Hepatocyte (in vitro differentiated cells): ENCODE results near the gene CORIN. TPM values are rescaled to one million over a fixed set of nuclear protein-coding genes. Genes with fewer than 3 reads are reported as not detected.

Source experiments
- DNase-seq: peaks from one replicate; pipeline ENCODE4 v3.0.0-alpha.2; 2016; ENCODE audit warnings: low spot score
- H2AFZ ChIP-seq: fragments of 200-600 bp; sonication (generic); 2 replicates; pipeline ENCODE4 v1.6.0; 2016; ENCODE audit warnings: antibody characterized with exemption, mild to moderate bottlenecking
- H3K27ac ChIP-seq: fragments of 200-600 bp; sonication (generic); 2 replicates; pipeline ENCODE4 v1.5.1; 2016; ENCODE audit warnings: mild to moderate bottlenecking
- H3K27me3 ChIP-seq: fragments of 200-600 bp; sonication (generic); 2 replicates; pipeline ENCODE4 v1.6.1; 2016
- H3K36me3 ChIP-seq: fragments of 200-600 bp; sonication (generic); replicated peaks from 2 replicates; pipeline ENCODE4 v1.5.1; 2016; ENCODE audit warnings: low read depth; ENCODE audit not compliant: insufficient read depth
- H3K4me1 ChIP-seq: fragments of 200-600 bp; sonication (generic); 2 replicates; pipeline ENCODE4 v1.5.1; 2016; ENCODE audit warnings: mild to moderate bottlenecking, moderate library complexity; ENCODE audit not compliant: insufficient read depth
- H3K4me2 ChIP-seq: fragments of 200-600 bp; sonication (generic); 2 replicates; pipeline ENCODE4 v1.6.0; 2016
- H3K4me3 ChIP-seq: fragments of 200-600 bp; sonication (generic); 2 replicates; pipeline ENCODE4 v1.5.1; 2016; ENCODE audit warnings: mild to moderate bottlenecking
- H3K79me2 ChIP-seq: fragments of 200-600 bp; sonication (generic); 2 replicates; pipeline ENCODE4 v1.6.0; 2017; ENCODE audit warnings: mild to moderate bottlenecking
- H3K9me2 ChIP-seq: fragments of 200-600 bp; sonication (generic); replicated peaks from 2 replicates; pipeline ENCODE4 v1.6.0; 2017; ENCODE audit warnings: mild to moderate bottlenecking; ENCODE audit not compliant: insufficient read depth
- H3K9me3 ChIP-seq: fragments of 200-600 bp; sonication (generic); 2 replicates; pipeline ENCODE4 v1.5.1; 2016; ENCODE audit warnings: low read depth, mild to moderate bottlenecking
- H4K20me1 ChIP-seq: fragments of 200-600 bp; sonication (generic); 2 replicates; pipeline ENCODE4 v1.6.0; 2016; ENCODE audit warnings: mild to moderate bottlenecking; ENCODE audit not compliant: insufficient read depth, poor library complexity, severe bottlenecking
- CTCF ChIP-seq: fragments of 200-600 bp; sonication (generic); IDR thresholded peaks from 2 replicates; pipeline ENCODE4 v1.5.1; 2016; ENCODE audit warnings: antibody characterized with exemption, mild to moderate bottlenecking; ENCODE audit not compliant: poor library complexity
- EZH2 ChIP-seq: fragments of 200-600 bp; sonication (generic); IDR thresholded peaks from 2 replicates; pipeline ENCODE4 v1.6.1; 2016; ENCODE audit warnings: antibody characterized with exemption, mild to moderate bottlenecking, borderline replicate concordance
- EZH2phosphoT487 ChIP-seq: fragments of 200-600 bp; sonication (generic); IDR thresholded peaks from one replicate; pipeline ENCODE4 v1.6.1; 2018; ENCODE audit warnings: antibody characterized with exemption, mild to moderate bottlenecking, low read depth, moderate library complexity; ENCODE audit not compliant: unreplicated experiment, severe bottlenecking
- WGBS: methylation state at CpG from one replicate; pipeline ENCODE4 v1.1.6; 2016; ENCODE audit warnings: low lambda C conversion rate; ENCODE audit errors: missing lambda C conversion rate; 5-methylcytosine and 5-hydroxymethylcytosine counted together
- polyA plus RNA-seq: library from polyadenylated mRNA; unstranded; fragments of >200 nt; fragmentation: Nextera tagmentation; extraction: Ambion mirVana; gene quantifications from 2 replicates; pipeline ENCODE4 v1.2.1, GENCODE V29; 2016
- total RNA-seq: library from RNA; depleted of rRNA; stranded (reverse); fragments of >200 nt; gene quantifications from 2 replicates; pipeline ENCODE4 v1.2.3, GENCODE V29; 2014

The CORIN gene
- total and polyA plus RNA-seq, 2 experiments from 2014 or later = 0.13 to 0.40 TPM

GRCh38 chr4:47731182-47731581, 106.7 kb downstream of the CORIN start:
- H3K27me3 ChIP-seq = no peaks in the 10 kb centered on the region
- H2AFZ ChIP-seq = no peak overlapping the region
- no peaks in the 10 kb centered on the region for H3K36me3 ChIP-seq
- H3K9me2 ChIP-seq = no peaks in the 10 kb centered on the region
- no peak overlapping the region for H3K4me2 ChIP-seq
- no peak overlapping the region for H3K4me3 ChIP-seq
- no peak for DNase-seq
- H3K9me3 ChIP-seq = no peaks in the 10 kb centered on the region
- TF ChIP-seq CTCF (no peak), EZH2 (no peak), EZH2phosphoT487 (no peak)
- no peaks in the 10 kb centered on the region for H3K4me1 ChIP-seq
- no peak overlapping the region for H3K27ac ChIP-seq
- no peaks in the 10 kb centered on the region for H3K79me2 ChIP-seq
- no peaks in the 10 kb centered on the region for H4K20me1 ChIP-seq
- WGBS = 72% methylated on average over 3 of the region's 3 CpGs

GRCh38 chr4:47729131-47729680, 108.7 kb downstream of the CORIN start:
- WGBS = 83% methylated on average over 6 of the region's 6 CpGs
- Histone ChIP-seq H3K27me3 (no peaks in the 10 kb centered on the region), H3K9me2 (no peaks in the 10 kb centered on the region), H3K4me1 (no peaks in the 10 kb centered on the region), H3K79me2 (no peaks in the 10 kb centered on the region), H3K4me3 (no peak overlapping the region), H4K20me1 (no peaks in the 10 kb centered on the region), H3K4me2 (no peak overlapping the region), H3K27ac (no peak overlapping the region), H3K9me3 (no peaks in the 10 kb centered on the region), H2AFZ (no peak overlapping the region), H3K36me3 (no peaks in the 10 kb centered on the region)
- TF ChIP-seq CTCF (no peak), EZH2 (no peak), EZH2phosphoT487 (no peak)
- no peak for DNase-seq

GRCh38 chr4:47721892-47722575, 115.8 kb downstream of the CORIN start:
- Histone ChIP-seq H3K4me3 (no peak overlapping the region), H3K9me3 (no peaks in the 10 kb centered on the region), H3K27me3 (no peaks in the 10 kb centered on the region), H3K4me2 (no peak overlapping the region), H3K9me2 (no peaks in the 10 kb centered on the region), H3K27ac (no peak overlapping the region), H3K36me3 (no peaks in the 10 kb centered on the region), H3K4me1 (no peaks in the 10 kb centered on the region), H2AFZ (no peak overlapping the region), H3K79me2 (no peaks in the 10 kb centered on the region), H4K20me1 (no peaks in the 10 kb centered on the region)
- TF ChIP-seq CTCF (no peak), EZH2phosphoT487 (no peak), EZH2 (no peak)
- WGBS = 91% methylated on average over 5 of the region's 5 CpGs
- DNase-seq = no peak
